Gastroesophageal sphincter (tissue), 4 donors: ENCODE measurements around the gene LYRM7. TPM values are rescaled to one million over a fixed set of nuclear protein-coding genes. Genes with fewer than 3 reads are reported as not detected.

ENCODE experiments used
- ATAC-seq: fragments of 150-250 bp; one replicate; pipeline ENCODE4 v1.9.1; 2016; ENCODE audit warnings: mild to moderate bottlenecking, moderate library complexity
- H3K27ac ChIP-seq, 4 donors: fragments of 200-600 bp; sonication (generic) in 3 of 4; 1 replicate in 3 of 4; 2 replicates in 1 of 4; pipeline ENCODE4 v1.5.1; 2016 to 2019
- H3K27me3 ChIP-seq: fragments of 200-600 bp; sonication (generic); one replicate; pipeline ENCODE4 v1.5.1; 2019
- H3K36me3 ChIP-seq, 2 donors: fragments of 200-600 bp; sonication (generic); one replicate each; pipeline ENCODE4 v1.5.1; 2019; ENCODE audit warnings: control low read depth in 1 of 2
- H3K4me1 ChIP-seq, 3 donors: fragments of 200-600 bp; sonication (generic); 1 replicate in 2 of 3; 2 replicates in 1 of 3; pipeline ENCODE4 v1.5.1; 2016 to 2019; ENCODE audit warnings: control low read depth in 2 of 3
- H3K4me3 ChIP-seq, 2 donors: fragments of 200-600 bp; sonication (generic); one replicate each; pipeline ENCODE4 v1.5.1; 2019; ENCODE audit warnings: mild to moderate bottlenecking in 1 of 2, moderate library complexity in 1 of 2
- H3K9me3 ChIP-seq, 3 donors: fragments of 200-600 bp; sonication (generic); one replicate each; pipeline ENCODE4 v1.5.1; 2017 to 2019; ENCODE audit warnings: control low read depth in 2 of 3
- CTCF ChIP-seq, 4 experiments: fragments of 200-600 bp in 2 of 4; fragments of 450-650 bp in 2 of 4; sonication (generic) in 1 of 4; IDR thresholded peaks; one replicate each; pipeline ENCODE4 v1.5.1; 2017 to 2019; ENCODE audit warnings: antibody characterized with exemption in 4 of 4, mild to moderate bottlenecking in 2 of 4, moderate library complexity in 2 of 4
- EP300 ChIP-seq: sonication (generic); formaldehyde crosslinking; IDR thresholded peaks from one replicate; pipeline ENCODE4 v1.6.1; 2017; ENCODE audit warnings: antibody characterized with exemption, mild to moderate bottlenecking
- POLR2A ChIP-seq, 2 donors: fragments of 450-650 bp; IDR thresholded peaks; one replicate each; pipeline ENCODE4 v1.6.1; 2017; ENCODE audit warnings: antibody characterized with exemption in 2 of 2, mild to moderate bottlenecking in 2 of 2, moderate library complexity in 1 of 2
- POLR2AphosphoS5 ChIP-seq: sonication (generic); formaldehyde crosslinking; IDR thresholded peaks from one replicate; pipeline ENCODE4 v1.6.1; 2017; ENCODE audit warnings: antibody characterized with exemption
- WGBS, 2 donors: methylation state at CpG; one replicate each; pipeline ENCODE4 v1.1.5; 2018; ENCODE audit warnings: low coverage in 1 of 2; 5-methylcytosine and 5-hydroxymethylcytosine counted together
- total RNA-seq, 4 donors: library from RNA; depleted of rRNA; stranded (reverse); fragments of >200 nt; gene quantifications; one replicate each; pipeline ENCODE4 v1.1.0, GENCODE V29; 2016

Gene LYRM7
- total RNA-seq, 4 donors from 2014 or later: 5.5 to 36.7 (median 13.2) TPM

- no peak overlapping the region for H3K27ac ChIP-seq
- no peaks in the 10 kb centered on the region for H3K9me3 ChIP-seq
- TF ChIP-seq POLR2AphosphoS5 (no peak), POLR2A (IDR thresholded peaks at IDR 0.05) (no peak), CTCF (IDR thresholded peaks at IDR 0.05) (no peak), EP300 (no peak)
- ATAC-seq: no peak
- no peak overlapping the region for H3K4me3 ChIP-seq
- 67 to 88% methylated on average over 4 of the region's 4 CpGs for WGBS, 2 donors
- peaks cover 7 to 29% (median 7%) of the 10 kb centered on the region in 3 donors for H3K4me1 ChIP-seq
- no peaks in the 10 kb centered on the region for H3K27me3 ChIP-seq
- H3K36me3 ChIP-seq: no peaks in the 10 kb centered on the region
These were observed 47.6 kb downstream of the LYRM7 start for GRCh38 chr5:131218392-131218791.

- Histone ChIP-seq H3K27ac (no peak overlapping the region), H3K36me3 (no peaks in the 10 kb centered on the region), H3K9me3 (no peaks in the 10 kb centered on the region), H3K4me1 (peaks cover 7 to 24% (median 7%) of the 10 kb centered on the region in 3 donors), H3K27me3 (no peaks in the 10 kb centered on the region), H3K4me3 (no peak overlapping the region)
- no peak for ATAC-seq
- TF ChIP-seq CTCF (IDR thresholded peaks at IDR 0.05) (no peak), POLR2A (IDR thresholded peaks at IDR 0.05) (no peak), EP300 (no peak), POLR2AphosphoS5 (no peak)
- 81 to 88% methylated on average over 3 of the region's 7 CpGs for WGBS, 2 donors
These were observed 49.8 kb downstream of the LYRM7 start for GRCh38 chr5:131220566-131220965.

GRCh38 chr5:131221008-131221703, 50.4 kb downstream of the LYRM7 start:
- no peak overlapping the region for H3K4me3 ChIP-seq
- H3K36me3 ChIP-seq: no peaks in the 10 kb centered on the region
- no peak for TF ChIP-seq POLR2AphosphoS5
- no peak overlapping the region for H3K27ac ChIP-seq
- WGBS, 2 donors: 92 to 97% methylated on average over 4 to 7 of the region's 10 CpGs
- H3K4me1 ChIP-seq: peaks cover 7 to 24% (median 7%) of the 10 kb centered on the region in 3 donors
- H3K9me3 ChIP-seq: no peaks in the 10 kb centered on the region
- ATAC-seq: no peak
- no peaks in the 10 kb centered on the region for H3K27me3 ChIP-seq

- Histone ChIP-seq H3K27ac (no peak overlapping the region), H3K27me3 (no peaks in the 10 kb centered on the region), H3K4me3 (no peak overlapping the region), H3K9me3 (no peaks in the 10 kb centered on the region), H3K36me3 (no peaks in the 10 kb centered on the region), H3K4me1 (peaks cover 7 to 24% (median 7%) of the 10 kb centered on the region in 3 donors)
- no peak for TF ChIP-seq POLR2AphosphoS5
- no peak for TF ChIP-seq POLR2A (IDR thresholded peaks at IDR 0.05)
- TF ChIP-seq CTCF (IDR thresholded peaks at IDR 0.05): no peak
- no peak for TF ChIP-seq EP300
- no peak for ATAC-seq
These were observed 51.1 kb downstream of the LYRM7 start for GRCh38 chr5:131221888-131222287.

GRCh38 chr5:131222731-131223130, 52.0 kb downstream of the LYRM7 start:
- Histone ChIP-seq H3K36me3 (no peaks in the 10 kb centered on the region), H3K27me3 (no peaks in the 10 kb centered on the region), H3K4me1 (peaks cover 7 to 24% (median 7%) of the 10 kb centered on the region in 3 donors), H3K9me3 (no peaks in the 10 kb centered on the region), H3K27ac (no peak overlapping the region), H3K4me3 (no peak overlapping the region)
- no peak for ATAC-seq
- no peak for TF ChIP-seq POLR2A (IDR thresholded peaks at IDR 0.05)
- TF ChIP-seq EP300: no peak
- TF ChIP-seq CTCF (IDR thresholded peaks at IDR 0.05): no peak
- no peak for TF ChIP-seq POLR2AphosphoS5
